ENCODE results near the gene TIPRL.

Gene TIPRL

DNA sequence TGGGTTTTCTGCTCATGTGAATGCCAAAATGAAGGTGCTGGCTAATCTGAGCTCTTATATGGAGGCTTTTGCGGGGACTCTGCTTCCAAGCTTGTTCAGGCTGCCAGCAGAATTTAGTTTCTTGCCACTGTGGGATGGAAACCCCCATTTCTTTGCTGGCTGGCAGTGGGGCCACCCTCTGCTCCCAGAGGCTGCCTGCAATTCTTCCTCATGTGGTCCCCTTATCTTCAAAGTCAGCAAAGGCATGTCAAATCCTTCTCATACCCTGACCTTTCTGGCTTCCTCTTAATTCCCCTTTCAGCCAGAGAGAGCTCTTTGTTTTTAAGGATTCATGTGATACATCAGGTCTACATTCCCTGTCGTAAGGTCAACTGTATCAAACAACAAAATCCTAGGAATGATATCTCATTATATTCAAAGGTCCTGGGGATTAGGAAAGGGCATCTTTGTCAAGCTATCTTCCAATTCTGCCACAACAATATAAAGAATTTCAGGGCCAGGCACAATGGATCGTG lies 36.8 kb upstream of the TIPRL start:
- H3K27me3 ChIP-seq, result peaks cover 35% of the 10 kb centered on the region
- TF ChIP-seq, protein P1, sequence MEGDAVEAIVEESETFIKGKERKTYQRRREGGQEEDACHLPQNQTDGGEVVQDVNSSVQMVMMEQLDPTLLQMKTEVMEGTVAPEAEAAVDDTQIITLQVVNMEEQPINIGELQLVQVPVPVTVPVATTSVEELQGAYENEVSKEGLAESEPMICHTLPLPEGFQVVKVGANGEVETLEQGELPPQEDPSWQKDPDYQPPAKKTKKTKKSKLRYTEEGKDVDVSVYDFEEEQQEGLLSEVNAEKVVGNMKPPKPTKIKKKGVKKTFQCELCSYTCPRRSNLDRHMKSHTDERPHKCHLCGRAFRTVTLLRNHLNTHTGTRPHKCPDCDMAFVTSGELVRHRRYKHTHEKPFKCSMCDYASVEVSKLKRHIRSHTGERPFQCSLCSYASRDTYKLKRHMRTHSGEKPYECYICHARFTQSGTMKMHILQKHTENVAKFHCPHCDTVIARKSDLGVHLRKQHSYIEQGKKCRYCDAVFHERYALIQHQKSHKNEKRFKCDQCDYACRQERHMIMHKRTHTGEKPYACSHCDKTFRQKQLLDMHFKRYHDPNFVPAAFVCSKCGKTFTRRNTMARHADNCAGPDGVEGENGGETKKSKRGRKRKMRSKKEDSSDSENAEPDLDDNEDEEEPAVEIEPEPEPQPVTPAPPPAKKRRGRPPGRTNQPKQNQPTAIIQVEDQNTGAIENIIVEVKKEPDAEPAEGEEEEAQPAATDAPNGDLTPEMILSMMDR (IDR thresholded peaks at IDR 0.05), result no peak
- H3K4me3 ChIP-seq (ENCODE audit: low read depth in 1 of 2, low read length in 1 of 2), result no peak overlapping the region
- H3K9me3 ChIP-seq, result no peaks in the 10 kb centered on the region
- no peaks in the 10 kb centered on the region for H3K36me3 ChIP-seq
- H3K4me1 ChIP-seq (ENCODE audit: control insufficient read depth in 1 of 2, insufficient read depth in 1 of 2, low read depth in 1 of 2, low read length in 1 of 2), result peaks cover 6 to 7% of the 10 kb centered on the region in 2 experiments
- H3K27ac ChIP-seq, result no peak overlapping the region

DNA sequence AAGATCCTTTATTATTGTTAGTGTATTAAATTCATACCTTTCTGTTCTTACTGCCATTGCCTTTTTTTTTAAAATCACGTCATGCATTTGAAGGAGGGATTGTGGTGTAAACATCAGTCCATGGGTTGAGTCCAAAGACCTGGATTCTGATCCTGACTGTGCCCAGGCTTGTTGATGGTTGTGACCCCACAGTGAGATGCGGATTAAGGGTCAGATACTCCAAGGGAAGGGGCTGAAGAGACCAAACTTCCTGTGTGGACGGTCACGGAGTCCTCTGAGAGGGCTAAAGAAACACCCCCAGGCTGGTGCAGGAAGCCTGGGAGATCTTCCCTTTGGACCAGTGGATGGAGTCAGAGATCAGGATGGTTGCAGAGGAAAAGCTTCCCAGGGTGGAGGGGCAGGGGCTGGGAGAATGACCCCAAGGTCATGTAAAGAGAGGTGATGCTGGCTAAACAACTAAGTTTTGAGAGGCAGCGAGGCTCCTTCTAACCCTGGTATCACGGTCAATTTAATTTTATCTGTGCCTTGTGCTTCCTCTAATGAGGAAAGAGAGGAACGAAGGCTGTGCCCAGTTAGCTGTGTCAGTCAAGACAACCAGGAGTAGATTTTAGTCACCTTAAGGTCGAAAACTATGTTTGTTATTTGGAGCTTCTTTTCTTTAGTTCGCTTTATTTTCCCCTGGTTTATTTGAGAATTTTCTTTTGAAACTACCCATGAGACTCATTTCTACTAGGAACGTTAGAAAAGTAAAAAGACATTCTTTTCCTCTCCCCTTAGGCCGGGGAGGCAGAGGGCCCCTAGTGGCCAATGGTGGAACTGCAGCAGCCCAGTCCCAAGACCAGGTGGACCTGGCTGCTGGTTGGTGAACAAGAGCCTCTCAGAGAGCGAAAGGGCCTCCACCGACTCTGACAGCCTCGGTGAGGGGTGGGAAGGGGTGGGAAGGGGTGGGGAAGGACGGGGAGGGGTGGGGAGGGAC lies 33.3 kb upstream of the TIPRL start:
- H3K9me3 ChIP-seq, result no peaks in the 10 kb centered on the region
- H3K27me3 ChIP-seq, result no peaks in the 10 kb centered on the region
- TF ChIP-seq, protein P1 (IDR thresholded peaks at IDR 0.05), result peak; percentile 95
- H3K4me3 ChIP-seq (ENCODE audit: low read depth in 1 of 2, low read length in 1 of 2), result no peak overlapping the region
- no peaks in the 10 kb centered on the region for H3K36me3 ChIP-seq
- peak overlapping the region; percentile 56 for H3K27ac ChIP-seq
- H3K4me1 ChIP-seq (ENCODE audit: control insufficient read depth in 1 of 2, insufficient read depth in 1 of 2, low read depth in 1 of 2, low read length in 1 of 2), result peaks cover 4 to 6% of the 10 kb centered on the region in 2 experiments

GRCh38 chr1:168146160-168146539 lies 32.6 kb upstream of the TIPRL start:
- no peak overlapping the region for H3K4me3 ChIP-seq (ENCODE audit: low read depth in 1 of 2, low read length in 1 of 2)
- no peaks in the 10 kb centered on the region for H3K27me3 ChIP-seq
- TF ChIP-seq, protein P1 (IDR thresholded peaks at IDR 0.05), result no peak
- H3K4me1 ChIP-seq (ENCODE audit: control insufficient read depth in 1 of 2, insufficient read depth in 1 of 2, low read depth in 1 of 2, low read length in 1 of 2), result peaks cover 4 to 6% of the 10 kb centered on the region in 2 experiments
- H3K27ac ChIP-seq, result peak overlapping the region; percentile 56
- no peaks in the 10 kb centered on the region for H3K9me3 ChIP-seq
- H3K36me3 ChIP-seq, result no peaks in the 10 kb centered on the region

DNA sequence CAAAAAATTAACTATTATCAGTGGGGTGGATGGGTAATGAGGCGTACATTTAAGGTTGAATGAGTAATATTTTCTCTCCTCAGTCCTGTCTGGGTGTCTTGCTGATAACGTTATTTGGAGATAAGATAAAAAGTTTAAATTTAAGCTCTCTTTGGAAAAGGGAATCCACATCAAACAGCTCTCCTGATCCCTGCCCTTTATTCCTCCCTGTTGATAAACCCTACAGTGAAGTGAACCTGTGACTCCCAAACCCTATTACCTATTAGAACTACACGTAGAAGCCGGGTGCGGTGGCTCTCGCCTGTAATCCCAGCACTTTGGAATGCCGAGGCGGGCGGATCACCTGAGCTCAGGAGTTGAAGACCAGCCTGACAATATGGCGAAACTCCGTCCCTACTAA lies 32.1 kb upstream of the TIPRL start:
- no peaks in the 10 kb centered on the region for H3K9me3 ChIP-seq
- no peak overlapping the region for H3K4me3 ChIP-seq (ENCODE audit: low read depth in 1 of 2, low read length in 1 of 2)
- H3K27ac ChIP-seq, result peak overlapping the region; percentile 56
- TF ChIP-seq, protein P1 (IDR thresholded peaks at IDR 0.05), result no peak
- H3K4me1 ChIP-seq (ENCODE audit: control insufficient read depth in 1 of 2, insufficient read depth in 1 of 2, low read depth in 1 of 2, low read length in 1 of 2), result peaks cover 4 to 6% of the 10 kb centered on the region in 2 experiments
- H3K27me3 ChIP-seq, result no peaks in the 10 kb centered on the region
- H3K36me3 ChIP-seq, result no peaks in the 10 kb centered on the region

GRCh38 chr1:168148916-168149315 lies 29.8 kb upstream of the TIPRL start:
- TF ChIP-seq, protein P1 (IDR thresholded peaks at IDR 0.05), result no peak
- Histone ChIP-seq H3K4me3 (ENCODE audit: low read depth in 1 of 2, low read length in 1 of 2) (no peak overlapping the region), H3K36me3 (no peaks in the 10 kb centered on the region), H3K27ac (no peak overlapping the region), H3K9me3 (no peaks in the 10 kb centered on the region), H3K4me1 (ENCODE audit: control insufficient read depth in 1 of 2, insufficient read depth in 1 of 2, low read depth in 1 of 2, low read length in 1 of 2) (peaks cover 4 to 6% of the 10 kb centered on the region in 2 experiments), H3K27me3 (no peaks in the 10 kb centered on the region)
